Measurements from ENCODE around the gene LAP3.
"Not testable (repeated sequence)": the region's sequence is repeated elsewhere in the genome, so short reads cannot be mapped to it uniquely, and the experiment has no call there.

Gene LAP3

GRCh38 chr4:17576932-17577664, at the start of gene LAP3:
Gene LAP3, plus strand, starts transcription at chr4:17577198. Its CDS starts 268 bp downstream, at chr4:17577466.
- DNase-seq, result peak; percentile 72

GRCh38 chr4:17528551-17529165, 48.3 kb upstream of the LAP3 start:
- DNase-seq, result no peak

DNA sequence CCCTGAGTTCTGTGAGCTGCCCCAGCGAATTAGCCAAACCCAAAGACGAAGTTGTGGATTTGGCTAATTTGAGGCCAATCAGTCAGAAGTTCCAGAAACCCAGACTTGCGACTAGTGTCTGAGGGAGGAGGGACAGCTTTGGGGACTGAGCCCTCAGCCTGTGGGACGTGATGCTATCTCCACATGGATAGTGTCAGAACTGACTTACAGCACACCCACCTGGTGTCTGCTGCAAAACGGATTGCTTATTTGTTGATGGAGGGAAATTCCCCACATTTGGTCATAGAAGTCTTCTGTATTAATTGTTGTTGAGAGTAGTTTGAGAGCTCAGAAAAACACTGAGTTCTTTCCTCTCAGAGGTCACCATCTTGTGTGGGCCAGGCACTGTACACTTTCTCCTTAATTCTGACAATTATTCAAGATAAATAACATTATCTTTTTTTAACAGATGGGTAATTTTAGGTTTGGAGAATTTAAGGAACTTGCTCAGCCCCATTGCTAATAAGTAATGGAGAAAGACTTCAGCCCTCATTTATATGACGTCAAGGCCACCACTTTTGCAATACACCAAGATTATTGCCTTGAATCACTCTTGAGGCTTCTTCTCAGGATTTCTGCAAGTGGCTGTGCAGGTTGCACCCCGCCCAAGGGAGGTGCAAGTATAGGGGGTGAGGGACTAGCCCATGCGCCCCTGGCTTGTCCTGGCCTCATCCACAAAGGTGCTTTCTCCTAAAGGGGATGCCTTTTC, 45.3 kb upstream of the LAP3 start:
- no peak for DNase-seq

DNA sequence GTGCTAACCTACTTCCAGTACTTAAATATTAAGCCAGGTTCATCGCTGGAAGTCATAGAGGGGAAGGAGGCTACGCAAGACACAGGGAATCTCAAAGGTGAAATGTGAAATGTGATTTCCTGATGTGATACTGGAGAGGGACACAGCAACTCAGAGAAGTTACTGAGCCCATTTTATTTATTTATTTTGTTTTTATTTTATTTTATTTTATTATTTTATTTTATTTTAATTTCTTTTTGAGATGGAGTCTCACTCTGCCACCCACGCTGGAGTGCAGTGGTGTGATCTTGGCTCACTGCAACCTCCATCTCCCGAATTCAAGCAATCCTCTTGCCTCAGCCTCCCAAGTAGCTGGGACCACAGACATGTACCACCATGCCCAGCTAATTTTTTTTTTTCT, 42.3 kb upstream of the LAP3 start:
- DNase-seq, result no peak

DNA sequence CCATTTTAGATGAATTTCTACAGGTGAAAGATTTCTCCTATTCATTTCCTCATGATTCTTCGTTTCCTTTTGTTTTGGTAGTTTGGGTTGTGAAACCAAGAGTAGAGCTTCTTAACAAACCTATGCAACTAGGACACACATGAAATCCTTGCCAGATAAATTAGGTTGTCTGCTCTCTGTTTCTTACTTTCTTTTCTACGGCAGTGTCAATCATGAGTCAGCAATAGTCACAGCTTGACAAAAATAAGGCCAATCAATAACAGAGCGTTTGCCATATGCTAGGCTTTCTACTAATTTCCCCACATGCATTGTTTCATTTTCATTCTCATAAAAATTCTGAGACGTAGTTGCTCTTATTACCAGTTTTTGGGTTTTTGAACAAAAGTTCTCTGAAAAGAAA, 41.8 kb upstream of the LAP3 start:
- no peak for DNase-seq

DNA sequence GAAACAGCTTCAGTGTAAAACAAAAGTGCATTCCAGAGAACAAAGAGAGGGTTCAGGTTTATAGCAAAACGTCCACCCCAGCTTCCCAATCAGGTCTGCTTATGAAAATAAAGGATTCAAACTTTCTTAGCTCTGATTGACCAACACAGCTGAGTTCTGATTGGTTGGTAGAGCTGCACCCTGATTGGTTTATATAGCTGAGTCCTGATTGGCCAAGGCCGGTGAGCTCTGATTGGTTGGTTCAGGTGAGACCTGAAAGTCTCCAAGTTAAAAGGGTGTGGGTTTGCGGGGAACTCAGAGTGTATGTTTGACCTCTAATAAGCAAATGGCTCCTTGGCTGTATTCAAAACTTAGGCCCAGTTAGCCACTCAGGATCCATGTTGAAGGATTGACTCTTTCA, 41.1 kb upstream of the LAP3 start:
- DNase-seq, result no peak

DNA sequence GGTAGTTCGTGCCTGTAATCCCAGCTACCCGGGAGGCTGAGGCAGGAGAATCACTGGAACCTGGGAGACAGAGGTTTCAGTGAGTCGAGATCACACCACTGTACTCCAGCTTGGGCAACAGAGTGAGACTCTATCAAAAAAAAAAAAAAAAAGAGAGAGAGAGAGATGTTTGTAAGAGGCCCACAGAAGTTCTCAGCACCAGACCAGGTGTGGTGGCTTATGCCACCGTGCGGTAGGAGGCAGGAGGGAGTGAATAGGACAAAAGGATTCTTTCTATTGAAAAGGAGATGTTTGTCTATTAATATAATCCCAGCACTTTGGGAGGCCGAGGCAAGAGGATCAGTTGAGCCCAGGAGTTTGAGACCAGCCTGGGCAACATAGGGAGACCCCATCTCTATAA, 39.9 kb upstream of the LAP3 start:
- DNase-seq, result not testable (repeated sequence)

DNA sequence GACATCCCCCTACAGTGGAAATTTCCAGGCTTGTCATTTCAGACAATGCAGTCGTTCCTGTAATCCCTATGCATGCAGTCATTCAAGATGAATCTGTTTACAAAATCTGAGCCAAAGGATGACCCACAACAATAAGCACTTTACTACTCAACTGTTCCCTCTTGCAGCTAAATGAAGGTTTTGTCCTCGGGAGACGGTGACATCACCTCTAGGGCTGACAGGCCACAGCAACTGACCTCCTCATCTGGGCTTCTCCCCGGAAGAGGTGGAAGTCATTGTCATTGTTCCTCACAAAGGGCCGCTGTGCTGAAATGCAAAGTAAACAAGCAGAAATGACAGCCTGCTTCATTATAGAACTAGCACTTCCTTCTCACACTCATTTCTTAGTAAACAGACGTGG, 32.8 kb upstream of the LAP3 start:
- no peak for DNase-seq

GRCh38 chr4:17544831-17545234, 32.2 kb upstream of the LAP3 start:
- DNase-seq, result no peak

GRCh38 chr4:17545374-17546140, 31.4 kb upstream of the LAP3 start:
- no peak for DNase-seq

GRCh38 chr4:17546222-17546621, 30.8 kb upstream of the LAP3 start:
- no peak for DNase-seq

DNA sequence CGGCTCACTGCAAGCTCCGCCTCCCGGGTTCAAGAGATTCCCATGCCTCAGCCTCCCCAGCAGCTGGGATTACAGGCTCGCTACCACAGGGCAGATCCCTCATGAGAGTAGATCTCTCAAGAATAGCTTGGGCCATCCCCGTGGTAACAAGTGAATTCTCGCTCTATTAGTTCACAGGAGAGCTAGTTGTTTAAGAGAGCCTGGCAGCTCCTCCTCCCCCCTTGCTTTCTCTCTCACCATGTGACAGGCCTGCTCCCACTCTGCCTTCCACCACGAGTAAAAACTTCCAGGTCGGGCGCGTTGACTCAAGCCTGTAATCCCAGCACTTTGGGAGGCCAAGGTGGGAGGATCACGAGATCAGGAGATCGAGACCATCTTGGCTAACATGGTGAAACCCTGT, 30.3 kb upstream of the LAP3 start:
- DNase-seq, result no peak

DNA sequence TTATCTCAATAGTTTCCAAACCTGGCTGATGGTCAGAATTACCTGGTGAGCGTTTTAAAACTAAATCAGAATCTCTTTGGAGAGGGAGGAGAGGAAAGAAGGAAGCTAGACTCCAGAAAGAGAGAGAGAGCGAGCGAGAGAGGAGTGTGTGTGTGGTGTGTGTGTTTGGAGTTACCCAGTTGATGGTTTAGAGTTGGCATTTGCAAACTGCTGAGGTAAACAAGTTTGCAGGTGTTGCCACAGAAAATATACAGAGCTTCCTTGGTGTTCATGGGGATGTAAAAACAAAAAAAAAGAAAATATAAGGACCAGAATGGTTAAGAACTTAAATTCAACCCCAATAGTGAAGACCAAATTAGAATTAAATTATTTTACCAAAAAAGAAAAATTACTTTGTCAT, 26.4 kb upstream of the LAP3 start:
- DNase-seq, result no peak

DNA sequence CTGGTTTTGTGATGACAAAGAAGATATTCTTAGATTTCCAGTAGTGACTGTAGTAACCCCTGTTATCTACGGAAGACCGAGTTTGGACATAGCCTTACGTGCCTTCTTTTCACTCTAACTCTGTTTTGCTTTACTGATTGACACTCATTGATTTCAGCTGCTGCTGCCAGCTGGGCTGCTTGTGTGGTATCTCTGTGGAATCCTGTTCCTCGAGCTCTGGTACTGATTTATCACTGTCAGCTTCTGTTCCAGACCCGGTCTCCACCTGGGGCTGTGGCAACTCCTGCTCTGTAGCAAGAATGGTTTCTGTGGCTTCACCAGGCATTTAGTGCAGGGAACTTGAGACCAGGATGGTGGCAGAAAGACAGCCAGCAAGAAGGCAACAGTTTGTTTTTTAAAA, 24.6 kb upstream of the LAP3 start:
- DNase-seq, result no peak

DNA sequence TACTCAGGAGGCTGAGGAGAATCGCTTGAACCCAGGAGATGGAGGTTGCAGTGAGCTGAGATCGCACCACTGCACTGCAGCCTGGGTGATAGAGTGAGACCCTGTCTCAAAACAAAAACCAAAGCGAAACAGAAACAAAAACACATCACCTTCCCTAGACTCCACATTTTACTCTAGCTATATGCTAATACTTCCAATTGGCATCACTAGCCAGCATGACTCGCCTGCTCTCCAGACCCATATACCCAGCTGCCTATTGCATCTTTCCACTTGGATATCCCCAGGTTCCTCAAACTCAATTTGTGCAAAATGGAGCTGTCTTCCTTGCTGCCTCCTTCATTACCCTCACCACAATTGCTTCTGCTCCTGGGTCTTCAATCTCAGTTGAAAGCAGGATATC, 22.4 kb upstream of the LAP3 start:
- no peak for DNase-seq

DNA sequence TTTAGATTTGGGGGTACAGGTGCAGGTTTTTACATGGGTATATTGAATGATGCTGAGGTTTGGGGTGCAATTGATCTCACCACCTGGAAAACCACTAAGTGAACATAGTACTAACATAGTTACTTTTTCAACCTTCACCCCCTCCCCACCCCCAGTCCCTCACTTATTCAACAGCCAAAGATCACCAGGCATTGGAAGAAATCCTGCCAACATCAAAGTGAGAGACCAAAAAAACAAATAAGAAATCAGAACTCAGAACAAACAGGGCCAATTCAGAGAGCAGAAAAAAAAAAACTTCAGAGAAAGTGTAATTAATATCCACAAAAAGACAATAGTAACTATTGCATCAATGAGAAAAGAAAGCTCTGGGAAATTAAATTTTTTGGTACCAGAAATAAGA, 20.5 kb upstream of the LAP3 start:
- no peak for DNase-seq

DNA sequence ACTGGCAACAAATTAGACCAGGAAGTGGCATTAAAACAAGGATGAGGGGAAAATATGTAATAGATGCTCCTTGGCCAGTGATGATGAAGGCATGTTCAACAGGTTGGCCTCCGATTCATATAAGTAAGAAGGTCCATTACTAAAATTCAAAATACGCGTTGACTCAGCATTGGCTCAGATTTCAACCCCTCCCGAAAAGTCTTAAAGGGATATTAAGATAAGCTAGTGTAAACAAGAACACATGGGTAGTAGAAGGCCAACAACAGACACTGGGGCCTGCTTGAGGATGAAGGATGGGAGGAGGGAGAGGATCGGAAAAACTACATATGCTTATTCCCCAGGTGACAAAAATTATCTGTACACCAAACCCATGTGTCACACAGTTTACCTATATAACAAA, 19.1 kb upstream of the LAP3 start:
- no peak for DNase-seq

DNA sequence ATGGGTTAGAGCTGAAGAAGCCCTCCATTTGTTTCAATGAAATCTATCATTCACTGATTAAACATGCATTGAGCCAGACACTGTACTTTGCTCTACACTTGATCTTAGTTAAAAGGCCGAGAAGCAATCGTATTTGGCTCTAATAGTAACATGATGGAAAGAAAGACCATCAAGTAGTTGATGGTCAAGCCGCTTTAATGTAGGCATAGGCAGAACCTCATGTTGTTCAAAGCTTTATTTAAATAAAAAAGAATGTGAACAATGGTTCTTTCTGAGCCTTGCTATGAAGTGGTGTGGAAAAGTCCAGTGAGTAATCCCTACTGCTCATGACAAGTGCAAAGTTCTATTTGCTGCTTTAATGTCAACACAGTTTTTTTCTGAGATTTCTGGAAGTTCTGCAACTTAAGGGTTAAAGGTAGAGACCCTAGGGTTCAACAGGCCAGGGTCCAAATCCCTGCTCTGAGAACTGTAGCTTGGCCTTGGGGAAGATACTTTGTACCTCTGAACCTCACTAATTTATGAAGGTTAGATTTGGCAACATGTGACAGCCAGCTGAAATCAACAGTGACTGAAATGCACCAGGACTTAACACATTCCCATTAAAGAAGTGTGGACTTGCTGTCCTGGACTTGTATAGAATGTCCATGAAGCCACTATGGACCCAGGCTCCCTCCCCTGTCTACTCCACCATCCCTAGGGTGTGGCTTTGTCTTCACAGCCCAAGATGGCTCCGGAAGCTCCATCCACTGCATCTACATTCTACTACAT, 17.9 kb upstream of the LAP3 start:
- DNase-seq, result no peak

DNA sequence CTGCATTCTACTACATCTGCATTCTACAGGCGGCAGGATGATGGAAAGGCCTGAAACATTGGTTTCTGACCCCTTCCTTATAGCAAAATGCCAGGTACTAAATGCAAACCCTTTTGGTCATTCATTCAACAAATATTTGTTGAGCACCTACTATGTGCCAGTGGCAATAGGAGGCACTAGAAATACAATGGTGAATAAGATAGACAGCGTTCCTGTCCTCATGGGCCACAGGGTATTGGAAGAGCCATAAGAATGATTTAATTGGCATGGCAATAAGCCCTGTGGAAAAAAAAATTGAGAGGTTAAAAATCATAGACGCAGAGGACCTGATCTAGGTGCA, 17.3 kb upstream of the LAP3 start:
- DNase-seq, result no peak

- DNase-seq, result no peak
These were observed 16.8 kb upstream of the LAP3 start for GRCh38 chr4:17560065-17560673.

DNA sequence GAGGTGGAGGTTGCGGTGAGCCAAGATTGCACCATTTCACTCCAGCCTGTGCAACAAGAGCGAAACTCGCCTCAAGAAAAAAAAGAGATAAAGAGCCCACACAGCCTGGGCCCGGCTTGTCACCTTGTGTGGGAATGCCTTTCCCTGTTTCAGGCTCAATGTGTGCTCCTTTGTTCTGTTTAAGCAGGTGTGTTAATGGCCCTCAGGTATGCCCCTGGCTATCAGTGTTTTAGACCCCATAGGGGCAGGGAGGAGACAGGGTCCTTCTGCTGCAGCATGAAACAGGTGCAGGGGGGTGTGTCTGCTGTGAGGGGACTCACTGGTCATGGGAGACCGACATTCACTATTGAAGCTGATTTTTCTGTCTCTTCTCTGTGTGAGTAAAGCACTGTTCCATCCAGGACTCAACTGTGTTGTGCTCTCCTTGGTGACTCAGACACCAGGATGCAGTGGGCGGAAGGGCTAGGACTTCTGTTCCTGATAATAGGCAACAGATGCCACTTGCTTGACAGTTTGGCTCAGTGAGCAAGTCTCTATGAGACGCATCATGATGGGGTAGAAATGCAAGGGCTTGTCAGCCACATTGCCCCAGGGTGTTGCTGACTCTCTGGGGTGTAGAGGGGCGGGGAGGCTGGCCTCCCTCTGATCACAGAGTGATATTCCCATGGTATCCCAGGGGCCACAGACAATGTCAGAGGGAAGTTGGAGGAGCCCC, 15.6 kb upstream of the LAP3 start:
- no peak for DNase-seq

GRCh38 chr4:17562157-17562556, 14.8 kb upstream of the LAP3 start:
- no peak for DNase-seq
